Kidney (tissue), 14 donors: ENCODE measurements around the gene IER2. TPM values are rescaled to one million over a fixed set of nuclear protein-coding genes. Genes with fewer than 3 reads are reported as not detected.
A peak's percentile ranks its signal among the peaks of the same experiment; 100 is the strongest.

Source experiments
- DNase-seq, 5 donors: peaks; one replicate each; pipeline ENCODE4 v3.0.0-alpha.2; 2013 to 2020
- FAIRE-seq: peaks from 2 replicates; lab custom pipeline; 2012; peaks lifted over from hg19 to GRCh38; lab: Jason Lieb, UNC
- H3K27ac ChIP-seq, 2 donors: one replicate each; pipeline ENCODE4 v1.7.0; 2013; ENCODE audit warnings: low read depth in 2 of 2, low read length in 2 of 2, inconsistent platforms in 1 of 2
- H3K27me3 ChIP-seq: one replicate; pipeline ENCODE4 v1.7.1; 2013; ENCODE audit warnings: low read length, inconsistent platforms; ENCODE audit not compliant: control insufficient read depth, insufficient read depth
- H3K36me3 ChIP-seq, 3 donors: one replicate each; pipeline versions ENCODE4 v1.7.0 to v1.7.1; 2013; ENCODE audit warnings: low read length in 3 of 3, control low read depth in 1 of 3, inconsistent platforms in 1 of 3; ENCODE audit not compliant: insufficient read depth in 3 of 3, control insufficient read depth in 2 of 3
- H3K4me1 ChIP-seq, 3 donors: one replicate each; pipeline versions ENCODE4 v1.7.0 to v1.7.1; 2013; ENCODE audit warnings: low read length in 3 of 3, inconsistent platforms in 1 of 3, low read depth in 1 of 3; ENCODE audit not compliant: control insufficient read depth in 2 of 3, insufficient read depth in 2 of 3
- H3K4me3 ChIP-seq, 3 donors: one replicate each; pipeline versions ENCODE4 v1.7.0 to v1.8.1; 2013; ENCODE audit warnings: low read length in 3 of 3, control low read depth in 1 of 3, inconsistent platforms in 1 of 3
- H3K9ac ChIP-seq, 3 donors: one replicate each; pipeline versions ENCODE4 v1.7.0 to v1.7.1; 2013; ENCODE audit warnings: low read length in 3 of 3, control low read depth in 1 of 3, inconsistent platforms in 1 of 3
- H3K9me3 ChIP-seq, 3 donors: one replicate each; pipeline versions ENCODE4 v1.7.0 to v1.7.1; 2013; ENCODE audit warnings: low read length in 3 of 3, control low read depth in 1 of 3, inconsistent platforms in 1 of 3; ENCODE audit not compliant: control insufficient read depth in 2 of 3, insufficient read depth in 1 of 3
- intact Hi-C: fragments of 100-400 bp; cut with DNase I; formaldehyde crosslinking; loops from one replicate; pipeline ENCODE4 v1.11.1; 2022
- polyA plus RNA-seq: library from polyadenylated mRNA; stranded (reverse); fragments of 350-450 nt; fragmentation: Illumina TruSeq; extraction: RNeasy Lipid Tissue Mini Kit (QIAGEN cat#74804); gene quantifications from one replicate; pipeline ENCODE4 v1.2.3, GENCODE V29; 2014; ENCODE audit warnings: low read depth, low replicate concordance; ENCODE audit not compliant: insufficient read depth
- total RNA-seq: library from RNA; stranded (reverse); fragmentation: NEBNext Ultra II Directional; extraction: Animal tissue kit (Norgen Biotek cat#: 25700); gene quantifications from one replicate; pipeline ENCODE4 v1.2.1, GENCODE V29; 2021
- TF ChIP-seq, protein P1 (sequence below): IDR thresholded peaks from 3 replicates; pipeline ENCODE4 v1.5.1; 2012; ENCODE audit warnings: mild to moderate bottlenecking, moderate library complexity, borderline replicate concordance; ENCODE audit not compliant: insufficient read depth; ENCODE audit errors: extremely low read depth
- donor health status: control.
- donor health status: control.
- donor health status: control.
- donor health status: control.
- donor health status: control.
- donor health status: DM: yes; HTN: yes; CAD: no.
- donor health status: Normal renal cell carcinoma (clear cell type).

IER2 gene
- total and polyA plus RNA-seq, 2 donors from 2014 or later = 73.9 to 96.7 TPM

DNA sequence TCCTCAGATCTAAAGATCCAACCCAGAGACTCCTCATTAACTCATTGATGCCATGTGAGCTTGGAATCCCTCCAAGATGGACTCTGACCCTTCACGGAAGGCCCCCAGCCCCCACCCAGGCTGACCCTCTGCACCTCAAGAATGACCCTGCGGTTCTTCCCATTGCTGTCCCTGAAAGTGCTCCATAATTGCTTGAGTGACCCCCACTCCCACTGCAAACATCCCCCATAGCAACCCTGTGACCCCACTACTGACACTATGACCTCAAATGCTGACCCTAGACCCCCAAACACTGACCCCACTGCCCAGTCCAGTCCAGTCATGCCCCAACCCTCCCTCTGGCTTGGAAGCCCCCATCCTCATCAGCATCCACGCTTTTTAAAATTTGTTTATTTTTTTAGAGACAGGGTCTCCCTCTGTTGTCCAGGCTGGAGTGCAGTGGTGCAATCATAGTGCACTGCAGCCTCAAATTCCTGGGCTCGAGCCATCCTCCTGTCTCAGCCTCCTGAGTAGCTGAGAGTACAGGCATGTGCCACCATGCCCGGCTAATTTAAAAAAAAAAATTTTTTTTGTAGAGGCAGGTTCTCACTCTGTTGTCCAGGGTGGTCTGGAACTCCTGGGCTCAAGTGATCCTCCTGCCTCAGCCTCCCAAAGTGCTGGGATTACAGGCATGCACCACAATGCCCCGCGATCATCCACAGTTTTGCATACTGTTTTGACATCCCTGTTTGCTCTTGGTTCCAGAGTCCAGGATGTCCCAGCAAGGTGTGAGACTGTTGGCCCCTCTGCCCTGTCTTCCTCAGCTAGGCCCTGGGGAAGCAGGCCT, 48.4 kb upstream of the IER2 start:
- peaks cover 0 to 25% (median 4%) of the 10 kb centered on the region in 3 donors for H3K4me1 ChIP-seq
- H3K36me3 ChIP-seq = no peaks in the 10 kb centered on the region
- peak overlapping the region; percentile 41 to 72 for H3K27ac ChIP-seq
- TF ChIP-seq, protein P1, sequence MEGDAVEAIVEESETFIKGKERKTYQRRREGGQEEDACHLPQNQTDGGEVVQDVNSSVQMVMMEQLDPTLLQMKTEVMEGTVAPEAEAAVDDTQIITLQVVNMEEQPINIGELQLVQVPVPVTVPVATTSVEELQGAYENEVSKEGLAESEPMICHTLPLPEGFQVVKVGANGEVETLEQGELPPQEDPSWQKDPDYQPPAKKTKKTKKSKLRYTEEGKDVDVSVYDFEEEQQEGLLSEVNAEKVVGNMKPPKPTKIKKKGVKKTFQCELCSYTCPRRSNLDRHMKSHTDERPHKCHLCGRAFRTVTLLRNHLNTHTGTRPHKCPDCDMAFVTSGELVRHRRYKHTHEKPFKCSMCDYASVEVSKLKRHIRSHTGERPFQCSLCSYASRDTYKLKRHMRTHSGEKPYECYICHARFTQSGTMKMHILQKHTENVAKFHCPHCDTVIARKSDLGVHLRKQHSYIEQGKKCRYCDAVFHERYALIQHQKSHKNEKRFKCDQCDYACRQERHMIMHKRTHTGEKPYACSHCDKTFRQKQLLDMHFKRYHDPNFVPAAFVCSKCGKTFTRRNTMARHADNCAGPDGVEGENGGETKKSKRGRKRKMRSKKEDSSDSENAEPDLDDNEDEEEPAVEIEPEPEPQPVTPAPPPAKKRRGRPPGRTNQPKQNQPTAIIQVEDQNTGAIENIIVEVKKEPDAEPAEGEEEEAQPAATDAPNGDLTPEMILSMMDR = no peak
- peak overlapping the region in 1 of 3 donors; percentile 69 for H3K9ac ChIP-seq
- FAIRE-seq (no peak), DNase-seq (peak in 1 of 5 donors; percentile 53)
- intact Hi-C loops = no loop called here
- H3K27me3 ChIP-seq = peaks cover 11% of the 10 kb centered on the region
- peak overlapping the region; percentile 16 to 63 (median 53) for H3K4me3 ChIP-seq
- no peaks in the 10 kb centered on the region for H3K9me3 ChIP-seq

DNA sequence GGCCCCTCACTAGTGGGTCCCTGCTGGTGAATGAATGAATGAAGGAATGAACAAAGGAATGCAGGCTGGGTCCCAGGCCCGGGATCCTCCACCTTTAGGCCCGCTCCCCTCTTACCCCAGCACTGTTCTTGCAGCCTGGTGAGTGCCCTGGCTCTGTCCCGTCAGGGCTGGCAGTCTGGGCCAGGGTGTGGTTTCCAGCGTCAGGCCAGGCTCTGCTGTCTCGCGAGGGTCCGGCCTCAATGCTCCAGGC, 47.9 kb upstream of the IER2 start:
- no peak for DNase-seq
- no peak for FAIRE-seq
- H3K27me3 ChIP-seq = peaks cover 5% of the 10 kb centered on the region
- no peaks in the 10 kb centered on the region for H3K9me3 ChIP-seq
- intact Hi-C loops = no loop called here
- H3K36me3 ChIP-seq = no peaks in the 10 kb centered on the region
- peak overlapping the region; percentile 12 to 63 (median 53) for H3K4me3 ChIP-seq
- H3K4me1 ChIP-seq = peaks cover 0 to 25% (median 4%) of the 10 kb centered on the region in 3 donors
- TF ChIP-seq, protein P1 = no peak
- H3K9ac ChIP-seq = peak overlapping the region in 2 of 3 donors; percentile 46 to 69
- peak overlapping the region; percentile 41 to 72 for H3K27ac ChIP-seq

GRCh38 chr19:13102666-13103580, 47.3 kb upstream of the IER2 start, which contains the start of gene LYL1:
Gene LYL1 (minus strand): TSS chr19:13102858. CDS start chr19:13101171, 1,687 bp downstream.
- H3K9me3 ChIP-seq = no peaks in the 10 kb centered on the region
- TF ChIP-seq, protein P1 = no peak
- H3K4me1 ChIP-seq = peaks cover 0 to 25% (median 4%) of the 10 kb centered on the region in 3 donors
- peak within 1 kb of the TSS; percentile 67 to 79 for H3K27ac ChIP-seq
- intact Hi-C loops = no loop called here
- DNase-seq (peak in 3 of 5 donors; percentile 75 to 95 (median 82)), FAIRE-seq (no peak)
- no peaks in the 10 kb centered on the region for H3K36me3 ChIP-seq
- peak within 1 kb of the TSS in 2 of 3 donors; percentile 46 to 69 for H3K9ac ChIP-seq
- peak within 1 kb of the TSS; percentile 16 to 63 (median 53) for H3K4me3 ChIP-seq
- peaks cover 5% of the 10 kb centered on the region for H3K27me3 ChIP-seq
